Effector CD4-positive, alpha-beta T cell (primary cell): ENCODE results near the gene COX4I1.
A peak's percentile ranks its signal among the peaks of the same experiment; 100 is the strongest.
"Not testable (repeated sequence)": the region's sequence is repeated elsewhere in the genome, so short reads cannot be mapped to it uniquely, and the experiment has no call there.

Experiments
- DNase-seq: peaks from one replicate; pipeline ENCODE4 v3.0.0-alpha.2; 2020

COX4I1 gene

GRCh38 chr16:85805442-85806045 lies 6.0 kb downstream of the COX4I1 start:
- no peak for DNase-seq

- no peak for DNase-seq
Observed at GRCh38 chr16:85806539-85806938, 7.0 kb downstream of the COX4I1 start.

GRCh38 chr16:85807340-85807739 lies 7.8 kb downstream of the COX4I1 start:
- not testable (repeated sequence) for DNase-seq

- DNase-seq: not testable (repeated sequence)
Observed at GRCh38 chr16:85808104-85808503, 8.6 kb downstream of the COX4I1 start.

- DNase-seq: no peak
Observed at GRCh38 chr16:85808926-85809325, 9.4 kb downstream of the COX4I1 start.

GRCh38 chr16:85809645-85810044 lies 10.2 kb downstream of the COX4I1 start:
- DNase-seq: no peak

GRCh38 chr16:85810097-85810741 lies 10.7 kb downstream of the COX4I1 start:
- no peak for DNase-seq

- no peak for DNase-seq
Observed at GRCh38 chr16:85810742-85811115, 11.2 kb downstream of the COX4I1 start.

- DNase-seq: no peak
Observed at GRCh38 chr16:85812031-85812807, 12.7 kb downstream of the COX4I1 start.

- DNase-seq: no peak
Observed at GRCh38 chr16:85812811-85813700, 13.6 kb downstream of the COX4I1 start.

- DNase-seq: no peak
Observed at GRCh38 chr16:85816159-85816558, 16.7 kb downstream of the COX4I1 start.

GRCh38 chr16:85817195-85817594 lies 17.7 kb downstream of the COX4I1 start:
- not testable (repeated sequence) for DNase-seq

GRCh38 chr16:85819245-85819644 lies 19.8 kb downstream of the COX4I1 start:
- peak; percentile 78 for DNase-seq

GRCh38 chr16:85819771-85820170 lies 20.3 kb downstream of the COX4I1 start:
- DNase-seq: no peak

- DNase-seq: no peak
Observed at GRCh38 chr16:85820604-85821372, 21.3 kb downstream of the COX4I1 start.

- DNase-seq: peak; percentile 64
Observed at GRCh38 chr16:85821390-85822135, 22.1 kb downstream of the COX4I1 start.

GRCh38 chr16:85822145-85822544 lies 22.6 kb downstream of the COX4I1 start:
- DNase-seq: no peak

GRCh38 chr16:85823328-85823920 lies 23.9 kb downstream of the COX4I1 start:
- DNase-seq: no peak

- no peak for DNase-seq
Observed at GRCh38 chr16:85824161-85825135, 25.0 kb downstream of the COX4I1 start.

GRCh38 chr16:85825326-85825725 lies 25.8 kb downstream of the COX4I1 start:
- no peak for DNase-seq
